Osteocyte (in vitro differentiated cells): ENCODE data around the gene GHR. TPM values are rescaled to one million over a fixed set of nuclear protein-coding genes. Genes with fewer than 3 reads are reported as not detected.

Experiments
- DNase-seq: peaks from one replicate; pipeline ENCODE4 v3.0.0; 2021; ENCODE audit warnings: mixed read lengths; ENCODE audit not compliant: unreplicated experiment; ENCODE audit errors: extremely low spot score
- H3K27ac Mint-ChIP-seq: one replicate; pipeline ENCODE4 v1.8.0; 2021; ENCODE audit warnings: mild to moderate bottlenecking, mixed read lengths; ENCODE audit not compliant: unreplicated experiment
- H3K27me3 Mint-ChIP-seq: one replicate; pipeline ENCODE4 v1.8.0; 2021; ENCODE audit warnings: mixed read lengths; ENCODE audit not compliant: unreplicated experiment
- H3K36me3 Mint-ChIP-seq: one replicate; pipeline ENCODE4 v1.8.0; 2021; ENCODE audit warnings: mixed read lengths; ENCODE audit not compliant: unreplicated experiment
- H3K4me1 Mint-ChIP-seq: one replicate; pipeline ENCODE4 v1.8.0; 2021; ENCODE audit warnings: mixed read lengths; ENCODE audit not compliant: unreplicated experiment
- H3K4me3 Mint-ChIP-seq: one replicate; pipeline ENCODE4 v1.8.0; 2021; ENCODE audit warnings: mild to moderate bottlenecking, moderate library complexity, mixed read lengths; ENCODE audit not compliant: unreplicated experiment
- H3K9me3 Mint-ChIP-seq: one replicate; pipeline ENCODE4 v1.8.0; 2021; ENCODE audit warnings: mixed read lengths; ENCODE audit not compliant: unreplicated experiment
- CTCF ChIP-seq: fragments of 200-600 bp; sonication (generic); IDR thresholded peaks from 2 replicates; pipeline ENCODE4 v1.5.0; 2021; ENCODE audit warnings: antibody characterized with exemption, mild to moderate bottlenecking, moderate library complexity
- total RNA-seq: library from RNA; stranded (reverse); gene quantifications from 2 replicates; pipeline ENCODE4 v1.2.1, GENCODE V29; 2021

The GHR gene
- total RNA-seq, 1 donor from 2014 or later: 2.3 TPM

DNA sequence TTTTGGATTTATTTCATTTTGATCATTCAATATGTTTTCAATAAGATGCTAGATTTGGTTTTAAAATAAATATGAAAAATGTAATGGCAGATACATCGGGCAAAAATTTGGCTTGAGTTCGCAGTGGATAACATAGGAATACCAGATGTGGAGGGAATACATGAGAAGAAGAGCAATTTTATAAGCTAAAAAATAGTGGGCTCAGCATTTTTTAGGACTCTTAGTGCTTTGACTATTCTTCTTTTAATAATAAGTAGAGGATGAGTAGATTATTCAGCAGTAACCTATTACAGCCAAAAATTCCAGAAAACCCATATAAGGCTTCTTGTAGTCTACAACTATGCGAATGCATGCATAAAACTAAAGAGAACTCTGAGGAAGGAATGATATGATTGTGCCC is 22.8 kb upstream of the GHR start:
- peaks cover 6% of the 10 kb centered on the region for H3K27me3 Mint-ChIP-seq
- H3K4me3 Mint-ChIP-seq: no peak overlapping the region
- H3K9me3 Mint-ChIP-seq: no peaks in the 10 kb centered on the region
- no peak for TF ChIP-seq CTCF
- no peak overlapping the region for H3K27ac Mint-ChIP-seq
- H3K36me3 Mint-ChIP-seq: no peaks in the 10 kb centered on the region
- DNase-seq: no peak
- no peaks in the 10 kb centered on the region for H3K4me1 Mint-ChIP-seq

GRCh38 chr5:42403236-42403635 is 20.0 kb upstream of the GHR start:
- DNase-seq: no peak
- H3K4me3 Mint-ChIP-seq: no peak overlapping the region
- peaks cover 7% of the 10 kb centered on the region for H3K27me3 Mint-ChIP-seq
- no peaks in the 10 kb centered on the region for H3K36me3 Mint-ChIP-seq
- H3K4me1 Mint-ChIP-seq: no peaks in the 10 kb centered on the region
- H3K27ac Mint-ChIP-seq: no peak overlapping the region
- H3K9me3 Mint-ChIP-seq: no peaks in the 10 kb centered on the region
- no peak for TF ChIP-seq CTCF

- TF ChIP-seq CTCF: no peak
- no peaks in the 10 kb centered on the region for H3K4me1 Mint-ChIP-seq
- H3K4me3 Mint-ChIP-seq: no peak overlapping the region
These were observed 18.9 kb upstream of the GHR start for GRCh38 chr5:42404366-42404765.

DNA sequence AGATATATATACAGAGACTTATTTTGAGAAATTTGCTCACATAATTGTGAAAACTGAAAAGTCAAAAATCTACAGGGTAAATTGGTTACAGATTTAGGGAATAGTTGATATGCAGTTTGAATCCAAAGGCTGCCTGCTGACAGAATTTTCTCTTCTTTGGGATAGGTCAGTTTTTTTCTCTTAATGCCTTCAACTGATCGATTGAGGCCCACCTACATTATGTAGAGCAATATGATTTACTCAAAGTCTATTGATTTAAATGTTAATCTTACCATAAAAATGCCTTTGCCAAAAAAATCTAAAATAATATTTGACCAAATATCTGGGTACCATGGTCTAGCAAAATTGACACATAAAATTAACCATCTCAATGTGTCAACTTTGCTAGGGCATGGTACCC is 3.9 kb upstream of the GHR start:
- no peaks in the 10 kb centered on the region for H3K36me3 Mint-ChIP-seq
- TF ChIP-seq CTCF: no peak

More at GRCh38 chr5:42404366-42404765, 18.9 kb upstream of the GHR start:
- no peak for DNase-seq
- H3K9me3 Mint-ChIP-seq: no peaks in the 10 kb centered on the region
- H3K36me3 Mint-ChIP-seq: no peaks in the 10 kb centered on the region
- peaks cover 2% of the 10 kb centered on the region for H3K27me3 Mint-ChIP-seq
- H3K27ac Mint-ChIP-seq: no peak overlapping the region

DNA sequence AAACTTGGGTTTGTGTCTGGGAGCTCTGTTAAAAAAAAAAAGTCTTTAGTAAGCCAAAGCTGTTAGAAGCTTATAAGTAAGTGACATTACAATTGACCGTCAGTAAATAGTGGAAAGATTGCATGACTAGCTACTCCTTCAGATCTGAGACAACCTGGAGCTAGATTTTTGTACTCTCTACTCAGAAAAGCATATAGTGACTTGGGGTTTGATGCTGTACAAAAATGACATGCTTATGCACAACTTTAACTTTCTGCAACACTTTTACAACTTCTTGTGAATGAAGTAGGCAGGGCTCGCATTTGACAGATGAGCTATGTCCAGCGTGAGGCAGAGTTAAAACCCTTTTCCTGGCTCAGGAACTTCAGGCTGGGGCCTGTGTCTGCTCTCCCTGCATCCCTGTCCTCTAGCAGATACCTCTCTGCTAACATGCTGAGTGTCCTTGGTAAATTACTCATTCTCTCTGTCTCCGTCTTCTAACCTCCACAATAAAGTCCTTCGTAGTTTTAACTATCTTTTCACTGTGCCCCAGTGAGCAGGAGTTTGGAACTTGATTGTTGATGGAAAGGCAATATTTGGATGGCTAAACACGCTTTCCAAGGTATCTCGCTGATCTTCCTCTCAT is 471 bp upstream of the GHR start:
- no peak for DNase-seq
- H3K27me3 Mint-ChIP-seq: peaks cover 5% of the 10 kb centered on the region
- H3K4me3 Mint-ChIP-seq: no peak overlapping the region
- H3K9me3 Mint-ChIP-seq: no peaks in the 10 kb centered on the region
- no peaks in the 10 kb centered on the region for H3K4me1 Mint-ChIP-seq
- no peak for TF ChIP-seq CTCF
- H3K27ac Mint-ChIP-seq: no peak overlapping the region
- H3K36me3 Mint-ChIP-seq: no peaks in the 10 kb centered on the region

More for the DNA sequence above, 3.9 kb upstream of the GHR start:
- Mint-ChIP-seq H3K4me1 (no peaks in the 10 kb centered on the region), H3K9me3 (no peaks in the 10 kb centered on the region), H3K27me3 (peaks cover 1% of the 10 kb centered on the region), H3K27ac (no peak overlapping the region), H3K4me3 (no peak overlapping the region)
- DNase-seq: no peak
